ENCODE results near the gene MUC12. TPM values are rescaled to one million over a fixed set of nuclear protein-coding genes. Genes with fewer than 3 reads are reported as not detected.

MUC12 gene
- total and polyA plus RNA-seq, 2 donors (not counting 3 experiments of a cell fraction or from before 2014, with no cell fraction given), result not detected

- Histone ChIP-seq H2AFZ (ENCODE audit: low read depth, low read length) (no peak overlapping the region), H3K4me3 (replicated peaks in 1 of 3; ENCODE audit: insufficient read depth in 1 of 3, low read depth in 1 of 3, low read length in 3 of 3) (no peak overlapping the region), H3K4me1 (ENCODE audit: control insufficient read depth, extremely low read depth, insufficient read depth, low read length) (no peaks in the 10 kb centered on the region), H4K20me1 (replicated peaks; ENCODE audit: control insufficient read depth, extremely low read depth, insufficient read depth, low read length) (no peaks in the 10 kb centered on the region), H3K9ac (replicated peaks; ENCODE audit: extremely low read depth, insufficient read depth, low read length) (no peak overlapping the region), H3K4me2 (ENCODE audit: insufficient read depth, low read length) (no peak overlapping the region), H3K9me1 (replicated peaks; ENCODE audit: control insufficient read depth, extremely low read depth, insufficient read depth, low read length) (no peaks in the 10 kb centered on the region), H3K9me3 (replicated peaks; ENCODE audit: control insufficient read depth, insufficient read depth, low read length) (no peaks in the 10 kb centered on the region), H3K27ac (ENCODE audit: insufficient read depth, low read depth, low read length) (no peak overlapping the region), H3K27me3 (ENCODE audit: control insufficient read depth in 2 of 2, insufficient read depth in 2 of 2, low read length in 2 of 2) (peaks cover 0 to 2% of the 10 kb centered on the region in 2 experiments), H3K79me2 (ENCODE audit: control insufficient read depth, insufficient read depth, low read length) (no peaks in the 10 kb centered on the region), H3K36me3 (ENCODE audit: control insufficient read depth in 2 of 2, extremely low read depth in 1 of 2, insufficient read depth in 2 of 2, low read length in 2 of 2) (no peaks in the 10 kb centered on the region)
- no TSS peak for BruUV-seq (replicated peaks)
- intact Hi-C loops (cut with micrococcal nuclease) (no loop called here), dilution Hi-C loops (cut with MboI; ENCODE audit: extremely low pct_ligation_motif_present, low sequenced_read_pairs) (no loop called here)
- ChIA-PET CTCF (interaction anchor here (2.6 kb wide), 1 partner anchor 9 kb away, joined by 7 read pairs; no protein-coding TSS in a partner anchor), POLR2A (no interaction called here)
- no peak for TF ChIP-seq POLR2AphosphoS5 (IDR thresholded peaks at IDR 0.05; ENCODE audit: insufficient read depth, low read depth, low read length)
- TF ChIP-seq EZH2 (IDR thresholded peaks at IDR 0.05; ENCODE audit: borderline replicate concordance, low read depth, low read length, severe bottlenecking), result no peak
- no peak for TF ChIP-seq GATA2 (IDR thresholded peaks at IDR 0.05; ENCODE audit: insufficient read depth, insufficient read length, low read depth, low read length)
- TF ChIP-seq MAX (IDR thresholded peaks at IDR 0.05; ENCODE audit: insufficient read depth, insufficient read length), result no peak
- TF ChIP-seq FOS (IDR thresholded peaks at IDR 0.05; ENCODE audit: borderline replicate concordance, insufficient read depth, low read length), result no peak
- TF ChIP-seq POLR2A (IDR thresholded peaks at IDR 0.05; ENCODE audit: low read depth, low read length), result no peak
- TF ChIP-seq MYC (IDR thresholded peaks at IDR 0.05; ENCODE audit: low read depth, low read length), result no peak
- no peak for TF ChIP-seq JUN (IDR thresholded peaks at IDR 0.05; ENCODE audit: borderline replicate concordance, insufficient read depth, insufficient read length, low read depth)
- TF ChIP-seq, protein P1, sequence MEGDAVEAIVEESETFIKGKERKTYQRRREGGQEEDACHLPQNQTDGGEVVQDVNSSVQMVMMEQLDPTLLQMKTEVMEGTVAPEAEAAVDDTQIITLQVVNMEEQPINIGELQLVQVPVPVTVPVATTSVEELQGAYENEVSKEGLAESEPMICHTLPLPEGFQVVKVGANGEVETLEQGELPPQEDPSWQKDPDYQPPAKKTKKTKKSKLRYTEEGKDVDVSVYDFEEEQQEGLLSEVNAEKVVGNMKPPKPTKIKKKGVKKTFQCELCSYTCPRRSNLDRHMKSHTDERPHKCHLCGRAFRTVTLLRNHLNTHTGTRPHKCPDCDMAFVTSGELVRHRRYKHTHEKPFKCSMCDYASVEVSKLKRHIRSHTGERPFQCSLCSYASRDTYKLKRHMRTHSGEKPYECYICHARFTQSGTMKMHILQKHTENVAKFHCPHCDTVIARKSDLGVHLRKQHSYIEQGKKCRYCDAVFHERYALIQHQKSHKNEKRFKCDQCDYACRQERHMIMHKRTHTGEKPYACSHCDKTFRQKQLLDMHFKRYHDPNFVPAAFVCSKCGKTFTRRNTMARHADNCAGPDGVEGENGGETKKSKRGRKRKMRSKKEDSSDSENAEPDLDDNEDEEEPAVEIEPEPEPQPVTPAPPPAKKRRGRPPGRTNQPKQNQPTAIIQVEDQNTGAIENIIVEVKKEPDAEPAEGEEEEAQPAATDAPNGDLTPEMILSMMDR (IDR thresholded peaks at IDR 0.05; ENCODE audit: extremely low read depth in 1 of 2, insufficient read depth in 1 of 2, low read depth in 1 of 2, low read length in 2 of 2), result no peak
- DNase-seq (ENCODE audit: low read depth, low spot score), result no peak
- FAIRE-seq, result no peak
Measured at GRCh38 chr7:100975371-100975821, 6.0 kb downstream of the MUC12 start.

Measured in endothelial cell of umbilical vein (primary cell).